ENCODE results near the gene APLP1. TPM values are rescaled to one million over a fixed set of nuclear protein-coding genes. Genes with fewer than 3 reads are reported as not detected.
A peak's percentile ranks its signal among the peaks of the same experiment; 100 is the strongest.
"Not testable (repeated sequence)": the region's sequence is repeated elsewhere in the genome, so short reads cannot be mapped to it uniquely, and the experiment has no call there.

Gene APLP1
- total RNA-seq: 25.7 TPM
- long read RNA-seq, transcript APLP1-201 (17 exons, 2,495 nt): major isoform, 12 of 48 reads
- long read RNA-seq, partial matches to known transcripts: 7 of 48 reads
- long read RNA-seq, other reads (novel, unspliced or antisense): 29 of 48 reads

DNA sequence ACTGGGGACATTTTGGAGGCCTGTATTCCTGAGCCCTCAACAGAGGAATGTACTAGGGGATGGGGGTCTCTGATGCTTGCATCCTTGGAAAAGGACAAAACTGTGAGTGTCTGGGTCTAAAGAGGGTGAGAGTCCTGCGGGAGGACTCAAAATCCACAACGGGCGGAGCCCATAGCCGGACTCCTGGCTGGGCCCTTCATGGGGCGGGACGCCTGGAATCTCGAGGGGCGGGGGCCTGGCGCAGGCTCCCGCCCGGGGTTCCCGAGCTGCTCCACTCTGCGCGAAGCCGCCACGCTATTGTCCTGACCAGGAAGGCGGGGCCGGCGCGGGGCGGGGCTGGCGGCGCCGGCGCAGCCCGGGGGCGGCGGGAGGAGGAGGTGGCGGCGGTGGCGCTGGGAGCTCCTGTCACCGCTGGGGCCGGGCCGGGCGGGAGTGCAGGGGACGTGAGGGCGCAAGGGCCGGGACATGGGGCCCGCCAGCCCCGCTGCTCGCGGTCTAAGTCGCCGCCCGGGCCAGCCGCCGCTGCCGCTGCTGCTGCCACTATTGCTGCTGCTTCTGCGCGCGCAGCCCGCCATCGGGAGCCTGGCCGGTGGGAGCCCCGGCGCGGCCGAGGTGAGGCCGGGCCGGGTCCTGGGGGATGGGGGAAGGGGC, at the start of gene APLP1:
TSS of gene APLP1 (plus strand) at position 403 of the 651 bp plus-strand sequence. CDS start at position 466, 63 bp downstream.
- ATAC-seq (peak; percentile 96), DNase-seq (peak; percentile 86)
- intact Hi-C loops (cut with micrococcal nuclease): no loop called here

DNA sequence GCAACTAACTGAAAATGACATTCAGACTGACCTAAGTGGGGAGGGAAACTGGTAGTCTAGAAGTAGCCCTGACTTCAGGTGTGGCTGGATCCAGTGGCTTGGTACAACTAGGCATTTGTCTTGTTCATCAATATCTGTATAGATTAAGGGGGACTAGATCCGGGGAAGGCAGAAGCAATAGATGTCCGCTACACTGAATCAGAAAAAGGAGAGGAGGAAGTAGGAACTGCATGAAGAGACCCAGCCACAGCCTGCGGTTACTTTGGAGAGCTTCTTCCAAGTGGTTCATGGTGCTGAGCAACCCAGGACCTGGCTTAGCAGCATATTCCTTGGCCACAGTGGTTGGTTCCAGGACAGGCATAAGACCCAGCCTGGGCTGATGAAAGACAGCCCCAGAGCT, 45.8 kb upstream of the APLP1 start:
- DNase-seq: no peak
- intact Hi-C loops (cut with micrococcal nuclease): no loop called here
- no peak for ATAC-seq

DNA sequence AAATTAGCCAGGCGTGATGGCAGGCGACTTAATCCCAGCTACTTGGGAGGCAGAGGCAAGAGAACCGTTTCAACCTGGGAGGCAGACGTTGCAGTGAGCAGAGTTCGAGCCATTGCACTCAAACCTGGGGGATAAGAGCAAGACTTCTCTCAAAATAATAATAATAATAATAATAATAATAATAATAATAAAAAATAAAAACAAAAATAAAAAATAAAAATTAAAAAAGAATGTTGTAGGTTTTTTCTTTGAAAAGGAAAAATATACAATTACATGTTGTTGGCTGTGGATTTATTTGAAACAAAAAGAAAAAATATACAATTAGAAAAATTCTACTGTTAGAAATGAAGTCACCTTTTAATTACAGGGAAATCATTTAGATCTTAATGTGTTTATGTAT, 44.2 kb upstream of the APLP1 start:
- intact Hi-C loops (cut with micrococcal nuclease): no loop called here
- DNase-seq: no peak
- no peak for ATAC-seq

DNA sequence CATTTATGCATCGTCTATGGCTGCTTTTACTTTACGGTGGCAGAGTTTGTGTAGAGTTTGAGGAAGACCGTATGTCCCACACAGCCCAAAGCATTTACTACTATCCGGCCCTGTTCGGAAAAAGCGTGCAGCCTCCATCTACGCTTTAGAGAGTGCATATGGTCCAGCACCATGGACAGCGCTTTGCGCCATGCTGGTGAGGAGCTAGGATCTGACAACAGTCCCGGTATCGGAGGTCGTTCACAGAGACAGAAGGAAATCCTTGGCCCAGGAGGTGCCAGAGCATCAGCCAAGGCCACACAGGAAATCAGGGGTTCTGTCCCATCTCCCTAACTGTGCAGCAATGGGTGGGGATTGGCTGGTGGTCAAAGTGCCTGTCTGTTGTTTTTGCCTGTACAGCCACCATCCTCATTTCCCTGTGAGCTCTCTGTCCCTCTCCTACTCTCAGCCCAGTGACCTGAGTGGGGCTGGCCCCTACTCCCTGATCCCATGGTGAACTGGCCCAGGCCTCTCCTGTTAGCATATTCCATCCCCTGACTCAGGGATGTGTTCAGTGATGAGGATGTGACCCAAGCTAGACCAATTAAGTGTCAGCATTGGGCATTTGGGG, 39.6 kb upstream of the APLP1 start:
- intact Hi-C loops (cut with micrococcal nuclease): no loop called here
- ATAC-seq (peak; percentile 66), DNase-seq (peak; percentile 74)

DNA sequence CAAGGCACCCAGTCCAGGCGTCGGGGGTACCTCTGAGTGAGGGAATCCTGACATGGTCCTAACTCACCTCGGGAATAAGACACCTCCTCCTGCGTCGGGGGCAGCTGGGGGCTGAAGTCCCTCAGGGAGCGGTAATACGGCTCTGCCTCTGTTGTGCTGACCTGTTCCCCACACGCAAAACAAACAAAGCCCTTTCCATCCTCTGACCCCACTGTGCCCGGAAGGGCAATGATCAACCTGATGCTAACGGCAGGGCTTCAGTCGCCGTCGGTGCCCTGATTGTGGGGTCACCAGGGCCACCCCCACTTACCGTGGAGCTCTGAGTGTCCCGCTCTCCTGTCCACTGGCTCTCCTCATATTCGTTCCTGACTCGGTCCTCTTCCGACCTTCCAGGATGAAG, 37.4 kb upstream of the APLP1 start:
- no peak for ATAC-seq
- intact Hi-C loops (cut with micrococcal nuclease): no loop called here
- no peak for DNase-seq

DNA sequence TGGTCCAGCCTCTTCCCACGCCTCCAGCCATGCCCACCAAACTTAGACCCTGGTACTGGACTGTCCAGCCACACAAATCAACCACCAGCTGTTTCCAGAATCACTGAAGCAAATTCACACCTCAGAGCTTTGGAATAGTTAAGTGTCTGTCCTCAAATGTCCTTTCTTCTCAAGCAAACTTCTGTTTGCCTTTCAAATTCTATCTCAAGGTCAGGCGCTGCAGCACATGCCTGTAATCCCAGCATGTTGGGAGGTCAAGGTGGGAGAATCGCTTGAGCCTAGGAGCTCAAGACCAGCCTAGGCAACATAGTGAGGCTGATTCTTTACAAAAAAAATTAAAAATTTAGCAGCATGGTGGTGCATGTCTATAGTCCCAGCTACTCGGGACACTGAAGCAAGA, 36.3 kb upstream of the APLP1 start:
- intact Hi-C loops (cut with micrococcal nuclease): no loop called here

GRCh38 chr19:35833972-35834371, 34.4 kb upstream of the APLP1 start:
- no peak for DNase-seq
- intact Hi-C loops (cut with micrococcal nuclease): no loop called here
- ATAC-seq: no peak

More for the DNA sequence above, 36.3 kb upstream of the APLP1 start:
- DNase-seq (no peak), ATAC-seq (no peak)

GRCh38 chr19:35836096-35836495, 32.3 kb upstream of the APLP1 start:
- intact Hi-C loops (cut with micrococcal nuclease); DNase-seq; ATAC-seq: not testable (repeated sequence)

DNA sequence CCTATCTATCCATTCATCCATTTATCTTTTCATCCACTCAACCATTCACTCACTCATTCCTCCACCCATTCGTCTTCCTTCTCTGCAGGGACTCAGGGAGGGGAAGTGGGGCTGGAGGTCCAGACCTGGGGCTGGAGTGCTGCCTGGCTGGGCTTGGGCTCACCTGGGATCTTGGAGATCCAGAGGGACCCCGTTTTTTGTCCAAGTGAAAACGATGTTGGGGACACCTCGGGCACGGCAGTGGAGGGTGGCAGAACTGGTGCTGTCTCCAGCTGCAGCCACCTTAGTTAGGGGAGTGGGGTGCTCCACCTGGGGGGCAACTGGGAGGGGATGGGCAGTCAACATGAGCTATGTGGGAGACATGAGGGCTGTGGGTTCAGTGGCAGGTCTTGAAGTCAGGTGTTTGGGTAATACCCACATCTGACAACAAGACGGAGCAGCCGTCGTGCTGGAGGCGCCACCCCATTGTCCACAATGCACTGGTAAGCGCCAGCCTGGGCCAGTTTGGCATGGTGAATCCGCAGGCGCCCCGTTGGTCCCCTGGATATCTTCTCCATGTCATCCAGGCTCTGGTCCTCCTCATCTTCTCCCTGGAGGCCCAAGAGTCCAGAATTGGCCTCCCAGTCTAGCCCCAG, 26.3 kb upstream of the APLP1 start:
- intact Hi-C loops (cut with micrococcal nuclease): no loop called here
- no peak for DNase-seq
- no peak for ATAC-seq

- DNase-seq: no peak
- no peak for ATAC-seq
- intact Hi-C loops (cut with micrococcal nuclease): no loop called here
Measured at GRCh38 chr19:35842666-35843272, 25.6 kb upstream of the APLP1 start.

DNA sequence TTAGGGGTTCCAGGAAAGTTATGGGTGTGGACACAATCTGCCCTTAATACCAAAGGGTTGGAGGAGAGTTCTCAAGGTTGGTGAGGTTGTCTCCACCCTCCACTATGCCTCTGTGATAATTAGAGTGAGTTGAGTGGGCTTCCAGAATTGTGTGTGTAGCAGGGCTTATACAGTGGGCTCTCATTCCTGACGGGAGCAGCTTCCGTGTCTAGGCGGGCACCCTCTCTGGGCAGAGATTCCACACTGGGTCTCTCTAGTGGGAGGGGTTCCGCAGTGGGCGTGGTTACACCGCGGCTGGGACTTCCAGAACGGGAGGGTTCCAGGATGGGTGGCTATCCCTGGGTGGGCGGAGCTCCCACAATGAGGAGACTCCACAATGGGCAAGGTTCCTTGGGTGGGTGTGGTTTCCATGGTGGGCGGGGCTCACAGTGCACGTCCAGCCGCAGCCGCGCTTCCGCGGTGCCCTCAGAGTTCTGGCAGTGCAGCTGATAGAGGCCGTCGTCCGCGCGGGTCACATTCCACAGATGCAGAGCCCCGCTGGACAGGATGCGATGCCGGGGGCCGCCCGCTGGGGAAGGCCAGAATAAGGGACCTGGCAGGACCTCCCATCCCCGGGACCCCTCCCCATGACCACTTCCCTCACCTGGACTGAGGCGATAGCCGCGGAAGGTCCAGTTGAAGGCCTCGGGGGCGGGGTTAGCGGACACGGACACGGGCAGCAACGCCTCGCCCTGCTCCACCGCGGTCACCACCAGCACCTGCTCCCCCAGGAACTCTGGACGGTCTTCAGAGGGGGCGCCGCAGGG, 24.5 kb upstream of the APLP1 start:
- ATAC-seq (no peak), DNase-seq (no peak)
- intact Hi-C loops (cut with micrococcal nuclease): no loop called here

DNA sequence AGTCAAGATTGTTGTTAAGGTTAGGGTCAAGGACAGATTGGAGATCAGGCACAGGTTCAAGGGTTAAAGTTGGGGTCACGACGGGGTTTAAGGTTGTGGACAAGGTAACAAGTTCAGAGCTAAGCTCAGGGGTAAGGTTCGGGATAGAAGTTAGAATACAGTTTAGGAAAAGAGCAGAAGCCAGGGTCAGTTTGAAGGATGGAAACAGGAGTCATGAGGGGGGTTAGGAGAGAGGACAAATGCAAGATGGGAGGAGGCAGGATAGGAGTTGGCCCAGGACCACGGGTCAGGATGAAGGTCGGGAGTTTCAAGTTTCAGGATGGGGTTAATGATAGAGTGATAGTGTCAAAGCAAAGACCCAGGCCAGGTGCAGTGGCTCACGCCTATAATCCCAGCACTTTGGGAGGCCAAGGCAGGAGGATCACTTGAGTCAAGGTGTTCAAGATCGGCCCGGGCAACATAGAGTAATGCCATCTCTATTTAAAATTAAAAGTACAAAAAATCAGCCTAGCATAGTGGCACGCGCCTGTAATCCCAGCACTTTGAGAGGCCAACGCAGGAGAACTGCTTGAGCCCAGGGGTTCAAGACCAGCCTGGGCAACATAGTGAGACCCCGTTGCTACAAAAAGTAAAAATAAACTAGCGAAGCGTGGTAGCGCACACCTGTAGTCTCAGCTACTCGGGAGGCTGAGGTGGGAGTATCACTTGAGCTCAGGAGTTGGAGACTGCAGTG, 23.7 kb upstream of the APLP1 start:
- intact Hi-C loops (cut with micrococcal nuclease): no loop called here
- DNase-seq: no peak
- no peak for ATAC-seq

- ATAC-seq (peak; percentile 39), DNase-seq (no peak)
- intact Hi-C loops (cut with micrococcal nuclease): no loop called here
Measured at GRCh38 chr19:35845215-35846037, 22.9 kb upstream of the APLP1 start.

DNA sequence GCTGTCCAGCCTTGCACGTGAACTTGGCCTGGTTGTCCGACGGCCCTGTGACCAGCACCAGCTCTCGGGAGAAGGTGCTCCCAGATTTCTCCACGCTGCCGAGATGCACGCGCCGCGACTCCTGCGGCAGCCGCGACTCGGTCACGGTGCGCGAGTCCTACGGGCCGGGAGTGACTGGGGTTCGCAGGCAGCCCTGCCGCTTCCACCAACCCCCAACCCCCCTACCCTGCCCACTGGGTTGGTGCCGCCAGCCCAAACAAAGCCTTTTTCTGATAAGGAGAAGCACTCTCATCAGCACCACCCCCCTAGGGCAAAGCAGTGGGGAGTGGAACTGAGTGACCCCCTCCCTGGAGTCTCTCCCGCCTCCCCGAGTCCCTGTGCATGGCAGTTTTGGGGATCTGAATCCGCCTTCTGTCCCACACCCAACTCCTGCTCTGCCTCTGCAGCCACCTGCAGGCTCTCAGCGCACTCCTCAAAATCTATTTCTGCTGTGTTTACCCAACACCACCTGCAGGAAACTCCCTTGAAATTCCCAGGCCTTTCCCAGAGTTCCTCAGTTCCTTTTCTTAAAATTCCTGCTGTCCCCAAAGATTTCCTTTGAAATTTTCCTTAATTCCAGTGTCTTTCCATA, 22.2 kb upstream of the APLP1 start:
- intact Hi-C loops (cut with micrococcal nuclease): no loop called here
- ATAC-seq (no peak), DNase-seq (no peak)

- intact Hi-C loops (cut with micrococcal nuclease): no loop called here
- ATAC-seq (no peak), DNase-seq (no peak)
Measured at GRCh38 chr19:35847911-35848310, 20.5 kb upstream of the APLP1 start.

DNA sequence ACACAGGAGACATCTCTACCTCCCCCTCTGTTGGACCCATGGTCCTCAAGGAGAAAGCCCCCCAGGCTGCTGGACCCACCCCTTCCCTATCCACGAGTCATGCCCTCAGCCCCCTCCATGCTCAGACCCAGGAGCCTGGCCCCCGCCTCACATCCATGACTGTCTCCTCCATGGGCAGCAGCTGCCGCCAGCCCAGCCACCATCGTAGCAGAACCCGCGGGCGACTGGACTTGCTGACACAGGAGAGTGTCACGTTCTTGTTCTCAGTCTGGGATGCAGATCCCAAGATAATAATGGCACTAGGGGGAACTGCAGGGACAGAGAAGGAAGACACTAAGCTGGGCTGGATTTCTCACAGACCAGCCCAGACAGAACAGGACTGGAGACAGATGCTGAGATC, 19.9 kb upstream of the APLP1 start:
- intact Hi-C loops (cut with micrococcal nuclease): no loop called here
- no peak for DNase-seq
- no peak for ATAC-seq

DNA sequence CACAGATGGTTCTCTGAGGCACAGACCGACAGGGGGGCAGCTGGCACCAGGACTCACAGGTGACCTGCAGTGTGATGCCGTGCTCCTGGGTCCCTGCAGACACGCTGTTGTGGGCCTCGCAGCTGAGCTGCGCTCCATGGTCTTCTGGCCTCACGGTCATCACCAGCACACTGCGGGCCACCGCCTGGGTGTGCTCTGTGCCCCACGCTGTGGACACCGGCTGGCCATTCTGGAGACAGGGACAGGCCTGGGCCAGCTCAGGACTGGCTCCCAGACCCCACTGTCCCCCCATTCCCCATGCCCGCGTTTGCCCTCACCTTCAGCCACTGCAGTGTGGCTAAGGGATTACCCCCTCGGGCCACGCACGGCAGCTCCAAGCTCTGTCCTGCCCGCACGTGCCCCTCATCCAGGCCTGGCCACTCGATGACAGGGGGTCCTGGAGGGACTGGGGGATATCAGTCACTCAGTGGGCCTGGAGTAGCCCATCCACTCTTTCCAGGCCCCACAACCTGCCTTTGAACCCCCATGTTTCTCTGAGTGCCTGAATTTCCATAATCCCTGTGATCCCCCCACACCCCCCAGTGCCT, 19.4 kb upstream of the APLP1 start:
- DNase-seq (no peak), ATAC-seq (no peak)
- intact Hi-C loops (cut with micrococcal nuclease): no loop called here
